Measurements from ENCODE around the gene STAU1. TPM values are rescaled to one million over a fixed set of nuclear protein-coding genes. Genes with fewer than 3 reads are reported as not detected.
"Not testable (repeated sequence)": the region's sequence is repeated elsewhere in the genome, so short reads cannot be mapped to it uniquely, and the experiment has no call there.

Gene STAU1
- total RNA-seq, 1 donor from 2014 or later: 115 TPM

GRCh38 chr20:49091762-49092161 is 96.4 kb downstream of the STAU1 start:
- Mint-ChIP-seq H3K27ac (ENCODE audit: unreplicated experiment) (no peak overlapping the region), H3K4me3 (ENCODE audit: unreplicated experiment) (no peak overlapping the region), H3K9me3 (ENCODE audit: unreplicated experiment) (no peaks in the 10 kb centered on the region), H3K4me1 (ENCODE audit: unreplicated experiment) (no peaks in the 10 kb centered on the region), H3K36me3 (ENCODE audit: low read depth, unreplicated experiment) (peaks cover 17% of the 10 kb centered on the region), H3K27me3 (ENCODE audit: unreplicated experiment) (no peaks in the 10 kb centered on the region)
- no peak for TF ChIP-seq CTCF (IDR thresholded peaks at IDR 0.05; ENCODE audit: unreplicated experiment)
- DNase-seq (ENCODE audit: low spot score): no peak

GRCh38 chr20:49091104-49091503 is 97.0 kb downstream of the STAU1 start:
- Mint-ChIP-seq H3K27me3 (ENCODE audit: unreplicated experiment) (no peaks in the 10 kb centered on the region), H3K36me3 (ENCODE audit: low read depth, unreplicated experiment) (peaks cover 20% of the 10 kb centered on the region), H3K9me3 (ENCODE audit: unreplicated experiment) (no peaks in the 10 kb centered on the region), H3K27ac (ENCODE audit: unreplicated experiment) (no peak overlapping the region), H3K4me3 (ENCODE audit: unreplicated experiment) (no peak overlapping the region), H3K4me1 (ENCODE audit: unreplicated experiment) (no peaks in the 10 kb centered on the region)
- TF ChIP-seq CTCF (IDR thresholded peaks at IDR 0.05; ENCODE audit: unreplicated experiment): no peak
- DNase-seq (ENCODE audit: low spot score): no peak

GRCh38 chr20:49082295-49082694 is 105.8 kb downstream of the STAU1 start:
- not testable (repeated sequence) for H3K27me3 Mint-ChIP-seq (ENCODE audit: unreplicated experiment); H3K9me3 Mint-ChIP-seq (ENCODE audit: unreplicated experiment); H3K4me3 Mint-ChIP-seq (ENCODE audit: unreplicated experiment); H3K27ac Mint-ChIP-seq (ENCODE audit: unreplicated experiment); H3K4me1 Mint-ChIP-seq (ENCODE audit: unreplicated experiment); DNase-seq (ENCODE audit: low spot score)
- H3K36me3 Mint-ChIP-seq (ENCODE audit: low read depth, unreplicated experiment): peaks cover 16% of the 10 kb centered on the region

GRCh38 chr20:49078310-49078709 is 109.8 kb downstream of the STAU1 start:
- no peak overlapping the region for H3K27ac Mint-ChIP-seq (ENCODE audit: unreplicated experiment)
- H3K27me3 Mint-ChIP-seq (ENCODE audit: unreplicated experiment): no peaks in the 10 kb centered on the region
- peaks cover 17% of the 10 kb centered on the region for H3K36me3 Mint-ChIP-seq (ENCODE audit: low read depth, unreplicated experiment)
- H3K4me3 Mint-ChIP-seq (ENCODE audit: unreplicated experiment): no peak overlapping the region
- TF ChIP-seq CTCF (IDR thresholded peaks at IDR 0.05; ENCODE audit: unreplicated experiment): no peak
- H3K4me1 Mint-ChIP-seq (ENCODE audit: unreplicated experiment): no peaks in the 10 kb centered on the region
- no peaks in the 10 kb centered on the region for H3K9me3 Mint-ChIP-seq (ENCODE audit: unreplicated experiment)
- no peak for DNase-seq (ENCODE audit: low spot score)

- no peaks in the 10 kb centered on the region for H3K4me1 Mint-ChIP-seq (ENCODE audit: unreplicated experiment)
- TF ChIP-seq CTCF (IDR thresholded peaks at IDR 0.05; ENCODE audit: unreplicated experiment): no peak
- DNase-seq (ENCODE audit: low spot score): no peak
- H3K27ac Mint-ChIP-seq (ENCODE audit: unreplicated experiment): no peak overlapping the region
- no peak overlapping the region for H3K4me3 Mint-ChIP-seq (ENCODE audit: unreplicated experiment)
- H3K36me3 Mint-ChIP-seq (ENCODE audit: low read depth, unreplicated experiment): peaks cover 21% of the 10 kb centered on the region
- no peaks in the 10 kb centered on the region for H3K9me3 Mint-ChIP-seq (ENCODE audit: unreplicated experiment)
- H3K27me3 Mint-ChIP-seq (ENCODE audit: unreplicated experiment): no peaks in the 10 kb centered on the region
Observed at GRCh38 chr20:49074521-49074920, 113.6 kb downstream of the STAU1 start.

Other genes starting within 250 kb of the STAU1 start
- 54.7 TPM for gene CSE1L, start 142.0 kb downstream of the STAU1 start, total RNA-seq (ENCODE audit: unreplicated experiment)
- 29.6 TPM for gene DDX27, start 31.1 kb upstream of the STAU1 start, total RNA-seq (ENCODE audit: unreplicated experiment)
- 25.0 TPM for gene ZNFX1, start 89.7 kb upstream of the STAU1 start, total RNA-seq (ENCODE audit: unreplicated experiment)